Measurements from ENCODE around the gene BACH2.
"Not testable (repeated sequence)": the region's sequence is repeated elsewhere in the genome, so short reads cannot be mapped to it uniquely, and the experiment has no call there.

Gene BACH2

DNA sequence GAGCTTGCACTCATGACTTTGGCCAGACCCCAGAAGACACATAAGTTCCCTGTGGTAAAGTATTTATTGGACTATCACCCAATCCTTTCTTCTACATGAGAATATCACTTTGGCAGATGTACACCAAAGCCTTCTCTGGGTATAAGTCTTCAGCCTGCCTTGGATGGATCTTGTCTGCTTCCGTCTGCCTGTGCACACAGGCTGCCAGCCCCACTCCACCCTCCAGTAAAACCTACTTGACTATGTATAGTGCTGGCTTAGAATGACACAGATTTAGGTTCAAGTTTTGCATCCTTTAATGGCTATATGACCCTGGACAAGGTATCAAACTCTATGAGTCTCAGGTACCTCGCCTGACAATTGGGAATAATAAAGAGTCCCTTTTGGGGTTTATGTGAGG lies 63.4 kb downstream of the BACH2 start:
- no peak for DNase-seq

- DNase-seq = no peak
These were observed 64.8 kb downstream of the BACH2 start for GRCh38 chr6:90231798-90232197.

DNA sequence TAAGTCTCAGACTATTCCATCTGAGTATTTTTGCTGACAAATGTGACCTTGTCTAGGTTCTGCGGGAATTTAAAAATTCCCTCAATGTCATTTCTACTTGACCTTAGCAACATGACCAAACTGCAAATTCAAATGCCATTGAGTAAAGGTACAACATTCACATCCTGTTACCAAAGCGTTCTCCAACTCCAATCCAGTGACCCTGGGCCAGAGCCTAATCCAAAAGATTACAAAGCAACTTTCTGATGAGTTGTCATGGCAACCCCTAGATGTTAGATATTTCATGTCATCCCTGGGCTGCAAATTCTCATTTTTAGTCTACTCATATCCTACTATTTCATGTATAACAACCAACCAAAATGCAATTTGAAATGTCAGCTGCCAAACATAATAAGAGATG lies 65.3 kb downstream of the BACH2 start:
- DNase-seq = no peak

DNA sequence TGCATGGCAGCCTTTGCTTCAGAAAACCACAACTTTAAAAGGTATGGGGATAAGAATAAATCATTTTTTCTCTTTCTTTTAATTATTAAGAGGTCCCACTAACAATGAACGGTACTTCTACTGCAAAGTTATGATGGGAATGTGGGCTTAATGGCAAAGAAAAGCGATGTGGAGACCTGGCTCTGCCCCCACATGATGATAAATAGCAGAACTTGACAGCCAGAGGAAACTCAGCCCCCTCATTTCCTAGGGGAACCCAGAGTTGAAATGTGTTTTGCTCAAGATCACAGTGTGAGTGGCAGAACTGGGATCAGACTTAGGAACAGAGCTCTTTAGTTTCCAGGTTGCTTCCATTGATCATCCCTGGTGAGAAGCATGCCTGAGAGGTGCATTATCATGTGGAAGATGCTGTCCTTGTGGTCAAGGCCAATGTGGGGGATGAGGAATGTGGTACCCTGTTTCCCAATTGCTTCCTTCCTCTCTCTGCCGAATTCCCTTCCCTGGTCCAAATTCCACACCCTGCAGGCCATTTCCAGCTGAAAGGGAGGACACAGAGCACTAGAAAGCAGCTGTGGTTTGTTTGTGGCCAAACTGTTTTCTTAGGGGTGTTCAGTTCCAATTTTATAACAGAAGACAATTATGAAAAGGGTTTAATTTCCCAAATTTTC lies 66.0 kb downstream of the BACH2 start:
- DNase-seq = no peak

GRCh38 chr6:90229331-90230010 lies 67.2 kb downstream of the BACH2 start:
- no peak for DNase-seq

- DNase-seq = no peak
These were observed 69.0 kb downstream of the BACH2 start for GRCh38 chr6:90227673-90228072.

DNA sequence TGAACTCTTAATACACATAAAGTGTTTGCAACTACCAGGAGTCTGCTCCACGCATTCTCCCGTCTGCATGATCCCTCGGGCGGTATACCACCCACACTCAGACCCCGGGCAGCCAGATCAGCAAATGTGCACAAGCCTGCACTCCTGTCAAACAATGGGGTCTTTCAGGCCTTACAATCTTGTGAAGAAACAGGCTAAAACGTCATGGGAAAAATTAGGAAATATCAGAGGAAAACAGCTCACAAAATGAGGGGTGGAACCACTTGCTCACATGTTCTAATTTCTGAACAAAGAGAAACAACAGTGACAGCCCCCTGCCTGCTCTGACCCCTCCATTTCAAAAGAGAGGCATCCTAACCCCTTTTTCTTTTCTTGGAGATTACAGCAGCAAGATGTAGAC lies 69.4 kb downstream of the BACH2 start:
- DNase-seq = no peak

GRCh38 chr6:90226257-90226656 lies 70.4 kb downstream of the BACH2 start:
- no peak for DNase-seq

DNA sequence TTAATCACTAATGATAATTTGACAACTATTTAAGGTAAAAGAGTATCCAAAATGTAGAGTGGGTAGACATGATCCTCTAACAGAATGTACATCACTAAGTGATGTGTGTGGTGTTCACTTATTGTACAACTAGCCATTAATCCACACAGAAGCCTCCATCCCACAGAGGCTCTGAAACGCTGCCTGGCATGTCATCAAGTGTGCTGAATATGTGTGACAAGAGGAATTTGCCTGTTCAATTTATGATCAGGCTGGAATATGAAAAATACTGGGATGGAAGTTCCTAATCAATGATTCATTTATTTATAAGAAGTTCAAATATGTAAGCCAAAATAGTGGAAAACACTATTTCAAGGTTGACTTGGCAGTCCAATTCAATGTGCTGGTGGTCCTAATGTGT lies 72.4 kb downstream of the BACH2 start:
- no peak for DNase-seq

DNA sequence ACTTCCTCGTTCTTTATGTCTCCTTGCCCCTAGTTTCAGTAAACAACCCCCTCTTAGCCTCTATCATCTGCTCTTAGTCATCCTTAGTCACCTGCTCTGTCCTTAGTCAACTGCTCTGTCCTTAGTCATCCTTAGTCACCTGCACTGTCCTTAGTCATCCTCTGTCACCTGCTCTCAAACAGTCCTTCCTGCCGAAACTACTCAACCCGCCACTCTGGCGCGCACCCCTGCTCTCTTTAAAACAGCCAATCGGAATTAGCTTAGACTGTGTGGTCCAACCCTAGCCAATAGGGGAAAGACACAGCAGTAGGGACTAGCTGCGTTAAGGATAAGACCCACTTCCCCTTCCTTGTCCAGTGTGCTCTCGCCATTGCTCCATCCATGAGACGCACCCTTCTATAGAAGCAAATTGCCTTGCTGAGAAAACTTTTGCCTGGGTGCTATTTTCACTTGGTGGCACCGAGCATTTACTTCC lies 73.9 kb downstream of the BACH2 start:
- DNase-seq = no peak

GRCh38 chr6:90222008-90222407 lies 74.6 kb downstream of the BACH2 start:
- DNase-seq = no peak

DNA sequence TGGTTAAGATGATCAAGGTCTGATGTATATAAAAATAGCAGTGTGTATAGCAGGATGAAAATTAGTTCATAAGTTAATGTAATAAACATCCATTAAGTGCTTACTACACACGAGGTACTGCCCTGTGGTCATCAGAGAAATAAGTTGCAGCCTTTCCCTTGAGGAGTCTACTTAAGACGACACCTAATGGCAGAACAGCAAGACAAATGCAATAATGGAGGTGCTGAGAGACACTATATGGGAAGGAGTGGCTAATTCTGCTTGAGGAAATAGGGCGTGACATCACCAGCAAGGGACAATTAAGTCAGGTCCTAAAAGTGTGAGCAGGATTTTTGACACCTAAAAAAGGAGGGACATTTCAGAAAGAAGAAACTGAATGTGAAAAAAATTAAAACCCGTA lies 75.2 kb downstream of the BACH2 start:
- DNase-seq = no peak

DNA sequence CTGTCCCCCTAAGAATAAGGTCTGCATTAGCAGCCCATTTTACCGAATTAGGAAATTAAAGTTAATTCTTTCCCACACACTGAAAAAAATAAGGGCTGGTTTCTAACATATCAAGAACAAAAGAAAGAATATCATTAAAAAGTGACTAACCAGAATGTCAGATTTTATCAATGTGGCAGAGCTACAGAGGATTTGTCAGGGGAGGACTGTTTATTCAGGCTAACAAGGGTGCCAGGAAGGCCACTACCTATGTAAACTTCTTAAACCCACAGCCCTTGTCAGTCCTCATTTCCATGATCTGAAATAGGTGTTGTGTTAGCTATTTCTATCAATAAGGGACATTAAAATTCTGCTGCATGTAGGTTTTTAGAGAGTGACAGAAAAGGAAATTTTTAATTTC lies 76.4 kb downstream of the BACH2 start:
- DNase-seq = no peak

DNA sequence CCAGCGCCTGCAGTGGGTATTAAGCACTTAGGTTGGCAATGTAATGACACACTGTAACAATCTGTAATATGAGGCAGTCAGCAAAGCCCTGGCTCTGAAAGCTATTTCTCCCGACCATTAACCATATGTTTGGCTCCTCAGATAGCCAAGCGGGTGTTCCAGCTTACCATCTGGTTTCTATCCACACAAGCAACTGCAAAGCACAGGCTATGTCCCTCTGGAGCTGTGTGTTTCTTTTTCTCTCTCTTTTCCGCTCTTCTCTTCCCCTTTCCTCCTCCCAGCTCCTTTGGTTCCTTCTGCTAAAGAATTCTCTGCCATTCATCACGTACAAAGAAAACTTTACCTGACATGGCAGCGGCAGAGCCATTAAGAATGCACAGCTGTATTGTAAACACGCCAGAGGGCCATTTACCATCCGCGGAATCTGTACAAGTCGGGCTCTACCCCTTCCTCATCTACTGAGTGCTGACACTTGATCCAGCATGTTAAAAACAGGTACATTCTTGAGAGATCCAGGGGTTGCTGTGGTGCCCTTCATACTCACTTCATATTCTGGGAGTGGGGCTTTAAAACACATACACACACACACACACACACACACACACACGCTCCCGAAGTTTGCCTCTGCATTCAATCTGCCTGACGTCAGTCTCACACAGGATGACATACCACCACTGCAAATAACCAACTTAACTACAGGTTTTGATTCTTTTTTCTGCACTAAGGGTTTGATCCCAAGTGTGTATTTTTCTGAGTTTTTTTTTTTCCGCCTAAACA lies 77.2 kb downstream of the BACH2 start:
- no peak for DNase-seq

DNA sequence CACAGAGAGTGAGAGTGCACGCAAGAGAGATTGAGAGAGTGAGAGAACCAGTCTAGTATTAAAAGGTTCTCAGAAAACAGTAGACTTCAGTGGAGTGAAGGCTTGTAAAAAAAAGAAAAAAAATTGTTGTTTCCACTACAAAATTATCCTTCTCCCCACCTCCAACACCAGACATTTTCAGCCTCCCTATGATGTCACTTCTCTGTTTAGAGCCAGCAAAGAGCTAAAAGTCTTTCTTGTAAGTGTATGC lies 77.8 kb downstream of the BACH2 start:
- no peak for DNase-seq

DNA sequence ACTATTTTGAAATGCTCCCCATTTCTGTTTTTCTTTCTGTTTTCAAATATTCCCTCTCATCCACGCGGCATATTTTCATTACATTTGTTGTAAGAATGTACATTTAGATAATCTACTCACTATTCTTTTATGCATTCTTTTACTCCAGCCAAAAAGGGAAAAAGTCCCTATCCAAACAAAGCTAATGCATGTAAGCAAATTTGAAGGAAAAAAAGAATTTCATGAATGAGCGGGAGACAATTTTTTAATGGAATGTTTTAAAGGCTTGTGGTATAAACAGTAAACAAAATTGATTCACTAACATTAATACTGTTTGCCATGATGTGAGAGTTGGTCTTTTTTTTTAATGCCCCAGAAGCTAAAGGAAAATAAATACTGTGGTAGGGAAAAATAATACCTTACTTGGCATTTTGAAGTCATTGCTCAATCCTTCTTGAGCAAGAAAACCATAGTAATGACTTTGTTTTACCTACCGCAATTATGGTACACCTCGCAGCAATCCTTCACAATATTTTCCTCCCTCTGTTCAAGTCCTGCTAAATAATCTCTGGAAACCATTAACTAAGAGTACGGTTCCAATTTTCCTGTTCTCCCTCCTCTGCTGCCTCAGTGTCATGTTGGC lies 79.0 kb downstream of the BACH2 start:
- DNase-seq = no peak

DNA sequence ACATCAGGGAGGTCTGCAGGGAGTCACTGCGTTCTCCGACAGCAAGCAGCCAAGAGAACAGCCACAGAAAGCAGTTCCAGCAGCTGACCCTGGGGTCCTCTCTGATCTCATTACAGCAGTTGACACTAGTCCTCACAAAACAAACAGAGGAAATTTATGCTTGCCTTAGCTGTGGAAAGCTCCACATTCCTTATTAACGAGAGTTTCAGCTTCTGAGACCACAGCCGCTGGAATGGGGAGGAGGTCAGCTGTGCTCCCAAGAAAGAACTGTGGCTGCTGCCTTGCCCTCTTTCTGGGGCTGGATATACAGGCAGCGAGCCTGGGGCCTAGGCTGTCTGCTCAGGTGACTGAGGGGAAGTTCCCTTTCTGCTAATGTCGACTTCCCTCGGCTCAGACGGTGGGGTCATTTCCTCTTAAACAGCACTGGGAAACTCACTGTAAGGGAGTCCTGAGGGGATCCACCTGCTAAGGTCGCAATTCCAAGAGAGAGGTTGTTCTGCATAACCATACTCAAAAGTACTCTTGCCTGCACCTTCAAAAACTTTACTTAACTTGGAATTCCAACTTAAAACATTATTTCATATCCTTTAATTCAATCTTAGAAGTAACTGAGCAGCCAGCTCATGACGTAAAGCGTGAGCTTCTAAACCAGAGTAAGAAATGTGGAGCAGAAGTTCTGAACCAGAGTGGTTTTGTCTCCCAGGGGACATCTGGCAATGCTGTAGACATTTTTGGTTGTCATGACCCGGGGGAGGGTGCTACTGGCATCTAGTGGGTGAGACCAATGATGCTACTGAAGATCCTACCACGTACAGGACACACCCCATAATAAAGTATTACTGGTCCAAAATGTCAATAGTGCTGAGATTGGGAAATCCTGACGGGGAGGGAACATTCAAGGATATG lies 80.3 kb downstream of the BACH2 start:
- no peak for DNase-seq

- DNase-seq = no peak
These were observed 81.7 kb downstream of the BACH2 start for GRCh38 chr6:90214966-90215365.

- DNase-seq = no peak
These were observed 82.2 kb downstream of the BACH2 start for GRCh38 chr6:90214461-90214860.

GRCh38 chr6:90212274-90212673 lies 84.4 kb downstream of the BACH2 start:
- no peak for DNase-seq

DNA sequence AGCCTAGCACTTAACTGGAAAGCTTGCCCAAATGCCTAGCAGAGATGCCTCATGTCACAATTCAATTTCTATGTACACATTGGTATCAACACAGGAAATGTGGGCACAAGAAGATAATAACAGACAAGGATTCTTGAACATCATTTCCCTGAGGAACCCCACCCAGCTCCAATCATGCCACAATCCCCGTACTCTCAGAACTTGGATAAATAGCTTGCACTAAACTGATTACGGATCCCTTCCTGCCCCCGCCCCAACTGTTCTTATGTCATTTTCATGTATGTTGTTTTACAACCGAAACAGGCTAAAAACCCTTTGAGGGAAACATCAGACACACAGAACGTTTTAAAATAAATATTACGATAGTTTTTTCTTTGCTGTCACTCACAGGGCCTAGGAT lies 87.1 kb downstream of the BACH2 start:
- DNase-seq = no peak

DNA sequence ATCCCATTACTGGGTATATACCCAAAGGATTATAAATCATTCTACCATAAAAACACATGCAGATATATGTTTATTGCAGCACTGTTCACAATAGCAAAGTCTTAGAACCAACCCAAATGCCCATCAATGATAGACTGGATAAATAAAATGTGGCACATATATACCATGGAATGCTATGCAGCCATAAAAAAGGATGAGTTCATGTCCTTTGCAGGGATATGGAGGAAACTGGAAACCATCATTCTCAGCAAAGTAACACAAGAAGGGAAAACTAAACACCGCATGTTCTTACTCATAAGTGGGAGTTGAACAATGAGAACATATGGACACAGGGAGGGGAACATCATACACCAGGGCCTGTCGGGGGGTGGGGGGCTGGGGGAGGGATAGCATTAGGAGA lies 88.0 kb downstream of the BACH2 start:
- not testable (repeated sequence) for DNase-seq

Data from GF-D8 (cell line).